HG02763 (cell line): Measurements from ENCODE around the gene AGFG1.

Experiments
- ATAC-seq: cut with Tn5 transposase; IDR thresholded peaks from one replicate; pipeline ENCODE4 v1.9.1; 2021; ENCODE audit warnings: mild to moderate bottlenecking, moderate library complexity; ENCODE audit not compliant: unreplicated experiment

AGFG1 gene

GRCh38 chr2:227461811-227462461 lies 10.0 kb upstream of the AGFG1 start:
- ATAC-seq, result peak; percentile 7

DNA sequence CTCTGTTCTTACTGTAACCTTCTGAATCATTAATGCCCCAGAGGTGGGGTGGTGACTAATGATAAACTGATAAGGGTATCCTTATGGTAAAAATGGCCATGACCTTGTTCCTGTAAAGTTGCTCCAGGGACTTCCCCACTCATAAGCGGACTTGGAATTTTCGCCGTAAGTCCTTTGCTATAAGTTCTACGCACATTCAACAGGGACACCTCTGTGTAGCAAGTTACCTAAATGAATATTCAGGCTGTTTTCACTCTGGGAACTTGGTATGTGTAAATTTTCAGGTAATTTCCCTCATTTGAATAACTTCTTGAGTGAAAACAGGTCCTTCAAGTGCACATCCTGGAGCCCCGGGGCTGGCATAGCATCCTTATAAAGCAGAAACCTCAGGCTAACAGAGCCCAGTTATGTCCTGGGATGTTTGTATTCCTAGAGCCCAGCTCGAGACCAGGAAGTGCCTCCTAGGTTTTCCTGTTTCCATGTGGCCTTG lies 9.4 kb upstream of the AGFG1 start:
- peak; percentile 69 for ATAC-seq

GRCh38 chr2:227462972-227463931 lies 8.7 kb upstream of the AGFG1 start:
- peak; percentile 33 for ATAC-seq

DNA sequence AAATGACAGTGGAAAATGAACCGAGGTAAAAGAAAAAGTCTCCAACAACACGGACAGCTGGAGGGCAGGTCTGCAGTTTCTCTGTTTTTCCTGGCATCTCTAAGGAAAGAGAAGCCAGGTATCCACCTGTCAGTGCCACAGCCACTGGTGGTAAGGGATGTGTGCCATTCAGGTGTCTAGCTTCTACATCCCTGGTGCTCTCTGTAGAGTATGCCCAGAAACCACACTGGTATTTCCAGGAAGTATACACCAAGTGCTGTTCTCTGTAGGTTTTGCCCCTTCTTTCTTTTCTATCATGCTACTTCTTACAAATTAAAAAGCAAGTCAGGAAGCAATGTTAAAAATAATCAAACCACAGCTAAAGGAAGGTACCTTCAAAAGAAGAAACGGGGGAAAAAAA lies 7.6 kb upstream of the AGFG1 start:
- ATAC-seq, result no peak

GRCh38 chr2:227464851-227465250 lies 7.1 kb upstream of the AGFG1 start:
- no peak for ATAC-seq

GRCh38 chr2:227466887-227467600 lies 4.9 kb upstream of the AGFG1 start:
- no peak for ATAC-seq

- no peak for ATAC-seq
These were observed 544 bp upstream of the AGFG1 start for GRCh38 chr2:227471412-227471811.

DNA sequence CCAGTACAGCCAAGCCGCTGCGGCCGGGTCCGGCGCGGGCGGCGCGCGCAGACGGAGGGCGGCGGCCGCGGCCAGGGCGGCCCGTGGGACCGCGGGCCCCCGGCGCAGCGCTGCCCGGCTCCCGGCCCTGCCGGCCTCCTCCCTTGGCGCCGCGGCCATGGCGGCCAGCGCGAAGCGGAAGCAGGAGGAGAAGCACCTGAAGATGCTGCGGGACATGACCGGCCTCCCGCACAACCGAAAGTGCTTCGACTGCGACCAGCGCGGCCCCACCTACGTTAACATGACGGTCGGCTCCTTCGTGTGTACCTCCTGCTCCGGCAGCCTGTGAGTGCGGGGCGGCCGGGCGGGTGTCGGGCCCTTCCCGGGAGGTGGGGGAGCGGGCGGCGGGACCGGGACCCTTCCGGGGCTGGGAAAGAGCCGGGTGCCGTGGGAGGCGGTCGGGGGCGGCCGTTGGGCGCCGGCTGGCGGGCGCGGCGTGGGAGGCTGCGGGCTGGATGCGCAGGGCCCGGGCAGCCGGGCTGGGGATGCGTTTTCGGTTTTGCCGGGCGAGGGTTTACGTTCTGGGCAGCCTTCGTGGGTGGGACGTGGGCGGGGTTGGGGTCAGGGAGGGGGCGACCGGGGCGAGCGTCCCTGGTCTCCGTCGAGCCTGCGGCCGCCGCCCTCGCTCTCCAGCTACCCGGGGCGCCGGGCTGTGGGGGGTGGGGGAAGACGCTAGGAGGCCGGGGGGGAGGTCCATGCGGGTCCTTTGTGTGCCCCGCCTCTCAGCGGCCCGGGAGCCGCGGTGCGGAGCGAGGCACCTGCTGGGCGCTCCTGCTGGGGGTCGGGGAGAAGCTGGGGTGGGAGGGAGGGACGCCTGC lies 537 bp downstream of the AGFG1 start:
- peak; percentile 55 for ATAC-seq

DNA sequence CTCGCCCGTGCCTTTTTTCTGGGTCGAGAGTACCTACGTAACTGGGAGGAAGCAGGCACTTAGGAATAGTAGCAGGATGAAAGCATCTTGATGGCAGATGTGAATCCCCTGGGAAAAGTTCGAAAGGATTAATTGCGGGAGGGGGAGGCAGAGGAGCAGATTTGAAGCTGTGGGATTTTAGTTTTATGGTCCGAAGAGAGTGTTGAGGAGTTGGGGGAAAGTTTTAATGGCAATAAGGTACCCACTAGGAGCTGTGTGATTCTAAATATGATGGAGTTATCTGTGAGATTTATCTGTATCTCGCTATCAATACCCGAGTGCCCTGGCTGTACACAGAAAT lies 1.1 kb downstream of the AGFG1 start:
- ATAC-seq, result no peak

GRCh38 chr2:227473806-227474205 lies 1.9 kb downstream of the AGFG1 start:
- no peak for ATAC-seq

GRCh38 chr2:227474410-227474809 lies 2.5 kb downstream of the AGFG1 start:
- no peak for ATAC-seq

GRCh38 chr2:227477291-227477690 lies 5.3 kb downstream of the AGFG1 start:
- no peak for ATAC-seq

DNA sequence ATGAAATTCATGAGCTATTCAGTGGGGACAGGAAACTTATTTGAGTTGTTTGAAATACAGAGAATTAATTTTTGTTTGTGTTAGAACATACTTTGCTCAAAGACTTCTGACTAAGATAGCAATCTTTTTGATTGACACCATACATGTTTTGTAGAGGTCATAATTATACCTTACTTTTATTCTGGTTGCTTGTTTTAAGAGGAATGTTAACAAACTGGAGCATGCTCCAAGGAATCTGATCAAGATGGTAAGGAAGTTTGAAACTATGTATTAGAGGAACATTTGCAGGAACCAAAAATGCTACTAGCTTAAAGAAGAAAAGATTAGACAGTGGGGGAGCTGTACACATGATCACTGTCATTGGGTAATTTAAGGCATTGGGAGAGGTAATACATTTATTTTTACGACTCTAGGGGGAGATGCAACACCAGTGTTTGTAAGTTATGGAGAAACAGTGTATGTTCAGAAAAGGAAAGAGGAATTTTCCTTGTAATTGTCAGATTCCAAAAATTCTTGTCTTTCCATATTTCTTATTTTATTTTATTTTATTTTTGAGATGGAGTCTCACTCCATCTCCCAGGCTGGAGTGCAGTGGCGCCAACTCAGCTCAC lies 8.0 kb downstream of the AGFG1 start:
- ATAC-seq, result no peak

GRCh38 chr2:227480528-227480927 lies 8.6 kb downstream of the AGFG1 start:
- ATAC-seq, result no peak

- peak; percentile 62 for ATAC-seq
These were observed 10.8 kb downstream of the AGFG1 start for GRCh38 chr2:227482638-227483340.

GRCh38 chr2:227485429-227485828 lies 13.5 kb downstream of the AGFG1 start:
- no peak for ATAC-seq

- ATAC-seq, result no peak
These were observed 14.7 kb downstream of the AGFG1 start for GRCh38 chr2:227486688-227487087.

DNA sequence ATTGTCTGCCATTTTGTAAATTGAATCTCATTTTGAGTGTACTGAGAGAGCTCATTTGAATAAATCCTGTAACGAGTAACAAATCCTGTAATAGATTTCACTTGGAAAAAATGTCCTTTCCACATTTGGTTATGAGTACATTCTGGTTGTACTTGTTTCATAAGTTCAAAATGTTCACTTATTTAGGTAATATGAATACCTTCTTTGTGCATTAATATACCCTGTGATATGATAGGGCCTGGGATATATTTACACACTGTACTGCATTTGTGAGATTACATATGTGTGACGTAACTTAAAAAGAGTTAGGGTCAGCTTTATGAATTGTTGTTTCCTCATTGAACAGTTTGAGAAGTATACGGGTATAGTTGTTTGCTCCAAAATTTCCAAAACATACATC lies 16.1 kb downstream of the AGFG1 start:
- no peak for ATAC-seq

DNA sequence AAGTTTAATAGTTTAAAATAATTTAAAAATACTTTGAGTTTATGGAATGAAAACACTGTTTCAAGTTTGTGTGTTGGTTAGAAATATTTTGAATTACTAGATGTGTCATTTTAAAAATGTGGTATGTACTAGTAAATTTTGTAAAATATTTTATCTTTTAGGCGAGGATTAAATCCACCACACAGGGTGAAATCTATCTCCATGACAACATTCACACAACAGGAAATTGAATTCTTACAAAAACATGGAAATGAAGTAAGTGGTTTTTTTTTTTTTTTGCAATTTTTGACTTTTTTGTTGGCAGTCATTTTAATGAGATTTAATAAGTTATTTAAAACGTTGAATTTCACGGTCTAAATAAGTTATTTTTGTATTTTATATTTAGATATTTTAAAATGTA lies 19.4 kb downstream of the AGFG1 start:
- no peak for ATAC-seq

DNA sequence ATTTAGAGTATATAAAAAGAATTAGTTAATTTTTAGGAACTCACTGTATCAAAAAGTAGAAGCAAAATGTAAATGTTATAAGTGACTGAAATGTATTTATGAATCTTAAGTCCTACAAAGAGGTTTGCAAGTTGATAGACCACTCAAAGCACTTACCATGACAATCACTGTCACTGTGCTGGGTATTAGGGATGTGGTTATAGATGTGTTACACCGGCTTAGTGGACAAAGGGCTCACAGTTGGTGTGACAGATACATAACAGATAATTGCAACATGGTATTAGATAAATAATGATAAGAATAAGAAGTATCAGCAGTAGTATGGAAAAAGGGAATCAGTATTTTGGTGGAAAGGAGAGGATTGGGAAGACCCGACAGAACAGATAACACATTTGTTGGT lies 21.6 kb downstream of the AGFG1 start:
- no peak for ATAC-seq
